HFFc6 (cell line): Measurements from ENCODE around the gene KIF25. TPM values are rescaled to one million over a fixed set of nuclear protein-coding genes. Genes with fewer than 3 reads are reported as not detected.

Experiments used
- DNase-seq: peaks from one replicate; pipeline ENCODE4 v3.0.0-alpha.2; 2018
- H3K27ac Mint-ChIP-seq: 2 replicates; pipeline ENCODE4 v1.8.0; 2020; ENCODE audit warnings: mild to moderate bottlenecking, mixed read lengths
- H3K27me3 Mint-ChIP-seq: 2 replicates; pipeline ENCODE4 v1.8.0; 2021; ENCODE audit warnings: mild to moderate bottlenecking, moderate library complexity, mixed read lengths; ENCODE audit not compliant: insufficient read depth
- H3K36me3 Mint-ChIP-seq: 2 replicates; pipeline ENCODE4 v1.8.0; 2021; ENCODE audit warnings: low read depth, mixed read lengths
- H3K4me1 Mint-ChIP-seq: 2 replicates; pipeline ENCODE4 v1.8.0; 2020; ENCODE audit warnings: low read depth, mixed read lengths
- H3K4me3 Mint-ChIP-seq: 2 replicates; pipeline ENCODE4 v1.8.0; 2020; ENCODE audit warnings: mild to moderate bottlenecking, moderate library complexity, mixed read lengths
- H3K9me3 Mint-ChIP-seq: 2 replicates; pipeline ENCODE4 v1.8.0; 2020; ENCODE audit warnings: mild to moderate bottlenecking, mixed read lengths
- total RNA-seq, 6 experiments: library from RNA; stranded (reverse); fragmentation: NEBNext Ultra II Directional; extraction: Animal tissue kit (Norgen Biotek cat#: 25700); gene quantifications; 2 replicates in 1 of 6; 3 replicates in 5 of 6; pipeline ENCODE4 v1.2.3, GENCODE V29; 2021
- TF ChIP-seq, protein P1 (sequence below): fragments of 200-600 bp; sonication (generic); IDR thresholded peaks from 2 replicates; pipeline ENCODE4 v1.5.0; 2021; ENCODE audit warnings: antibody characterized with exemption, mild to moderate bottlenecking

KIF25 gene
- total RNA-seq, 6 experiments from 2014 or later = not detected

DNA sequence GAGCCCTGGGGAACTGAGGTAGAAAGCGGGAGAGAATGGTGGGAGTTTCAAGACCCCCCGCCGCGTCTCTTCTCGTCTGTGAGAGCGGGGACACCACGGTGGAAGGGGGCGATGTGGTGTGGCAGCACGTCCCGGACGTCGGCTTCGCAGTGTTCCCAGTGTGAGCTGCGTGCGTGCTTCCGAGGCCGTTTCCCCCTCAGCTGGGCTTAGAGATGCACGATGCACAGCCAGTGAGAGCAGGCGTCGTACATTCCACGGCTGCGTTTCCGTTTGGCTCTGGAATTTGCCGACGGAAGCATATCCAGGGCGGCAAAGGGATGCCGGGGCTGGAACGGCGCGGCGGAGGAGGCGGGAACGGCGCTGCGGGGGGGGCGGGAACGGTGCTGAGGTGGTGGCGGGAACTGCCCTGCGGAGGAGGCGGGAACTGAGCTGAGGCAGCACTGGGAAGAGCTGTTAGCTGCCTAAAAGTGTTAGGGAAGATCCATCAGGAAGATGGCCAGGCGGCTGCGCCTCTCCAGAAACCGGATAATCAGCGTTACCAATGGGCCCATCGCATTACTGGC, 37.7 kb downstream of the KIF25 start:
- Mint-ChIP-seq H3K4me3 (peak overlapping the region; percentile 94), H3K4me1 (peaks cover 47% of the 10 kb centered on the region), H3K36me3 (no peaks in the 10 kb centered on the region), H3K27ac (peak overlapping the region; percentile 87), H3K27me3 (no peaks in the 10 kb centered on the region), H3K9me3 (peaks cover 4% of the 10 kb centered on the region; the same call in 1 of the 2 replicates)
- peak; percentile 13 for DNase-seq
- TF ChIP-seq, protein P1, sequence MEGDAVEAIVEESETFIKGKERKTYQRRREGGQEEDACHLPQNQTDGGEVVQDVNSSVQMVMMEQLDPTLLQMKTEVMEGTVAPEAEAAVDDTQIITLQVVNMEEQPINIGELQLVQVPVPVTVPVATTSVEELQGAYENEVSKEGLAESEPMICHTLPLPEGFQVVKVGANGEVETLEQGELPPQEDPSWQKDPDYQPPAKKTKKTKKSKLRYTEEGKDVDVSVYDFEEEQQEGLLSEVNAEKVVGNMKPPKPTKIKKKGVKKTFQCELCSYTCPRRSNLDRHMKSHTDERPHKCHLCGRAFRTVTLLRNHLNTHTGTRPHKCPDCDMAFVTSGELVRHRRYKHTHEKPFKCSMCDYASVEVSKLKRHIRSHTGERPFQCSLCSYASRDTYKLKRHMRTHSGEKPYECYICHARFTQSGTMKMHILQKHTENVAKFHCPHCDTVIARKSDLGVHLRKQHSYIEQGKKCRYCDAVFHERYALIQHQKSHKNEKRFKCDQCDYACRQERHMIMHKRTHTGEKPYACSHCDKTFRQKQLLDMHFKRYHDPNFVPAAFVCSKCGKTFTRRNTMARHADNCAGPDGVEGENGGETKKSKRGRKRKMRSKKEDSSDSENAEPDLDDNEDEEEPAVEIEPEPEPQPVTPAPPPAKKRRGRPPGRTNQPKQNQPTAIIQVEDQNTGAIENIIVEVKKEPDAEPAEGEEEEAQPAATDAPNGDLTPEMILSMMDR = no peak

DNA sequence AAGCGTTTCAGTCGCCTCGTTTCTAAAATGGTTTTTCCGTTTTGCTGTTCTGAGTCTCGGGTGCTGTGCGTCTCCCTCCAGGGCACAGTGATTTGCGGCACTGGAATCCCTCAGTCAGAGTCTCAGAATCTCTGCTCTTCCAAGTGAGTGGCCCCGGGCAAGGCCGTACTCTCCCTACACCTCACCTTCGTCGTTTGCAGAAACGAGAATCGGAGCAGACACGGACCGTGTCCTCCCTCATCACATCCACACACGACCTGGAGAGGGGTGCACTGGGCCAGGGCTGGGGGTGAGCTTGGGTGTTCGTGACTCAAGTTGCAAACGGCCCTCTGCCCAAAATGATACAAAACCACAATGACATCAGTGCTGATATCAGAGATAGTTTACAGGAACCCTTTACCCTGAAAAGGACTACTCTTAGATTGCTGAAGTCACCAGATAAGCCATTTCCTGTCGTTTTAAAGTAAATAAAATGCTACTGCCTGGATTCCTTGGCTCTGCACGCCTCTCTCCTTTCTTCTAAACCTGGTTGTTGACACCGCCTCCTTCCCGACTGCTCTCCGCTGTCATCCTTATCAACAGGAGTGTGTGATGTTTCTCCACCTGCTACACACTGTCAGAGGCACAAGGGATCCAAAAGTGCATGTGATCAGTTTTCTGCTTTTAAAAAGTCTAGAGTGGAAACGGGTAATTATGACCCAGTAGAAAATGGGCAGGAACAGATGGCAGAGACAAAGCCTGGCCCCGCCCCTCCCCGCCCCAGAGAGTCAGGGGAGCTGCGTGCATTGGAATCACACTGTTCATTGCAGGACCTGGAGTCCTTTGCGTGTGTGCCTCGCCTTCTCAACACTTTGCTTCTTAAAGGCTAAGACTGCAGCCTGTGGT, 38.4 kb downstream of the KIF25 start:
- H3K4me1 Mint-ChIP-seq = peaks cover 43% of the 10 kb centered on the region
- no peaks in the 10 kb centered on the region for H3K36me3 Mint-ChIP-seq
- no peaks in the 10 kb centered on the region for H3K27me3 Mint-ChIP-seq
- H3K9me3 Mint-ChIP-seq = peaks cover 4% of the 10 kb centered on the region; the same call in 1 of the 2 replicates
- TF ChIP-seq, protein P1 = no peak
- DNase-seq = peak; percentile 4
- peak overlapping the region; percentile 94 for H3K4me3 Mint-ChIP-seq
- peak overlapping the region; percentile 87 for H3K27ac Mint-ChIP-seq

DNA sequence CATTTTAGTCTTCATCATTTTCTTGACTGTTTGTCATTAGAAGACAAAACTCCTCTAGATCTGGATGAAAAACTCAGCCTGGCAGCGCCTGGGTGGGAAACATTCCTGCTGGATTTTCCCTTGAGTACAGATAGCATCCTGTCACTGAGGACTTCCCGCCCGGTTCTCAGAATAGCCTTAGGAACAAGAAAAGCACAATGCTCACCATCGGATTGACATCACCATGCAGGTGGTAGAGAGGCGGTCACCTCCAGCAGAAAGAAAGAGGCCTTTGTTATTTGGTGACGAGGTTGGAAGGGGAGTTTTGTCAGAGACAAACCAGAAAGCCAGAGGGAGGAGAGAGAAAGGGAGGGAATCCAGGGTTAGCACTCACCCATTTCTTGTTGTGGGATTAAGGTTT, 39.8 kb downstream of the KIF25 start:
- peaks cover 4% of the 10 kb centered on the region; the same call in 1 of the 2 replicates for H3K9me3 Mint-ChIP-seq
- H3K27me3 Mint-ChIP-seq = 0 out of 2 replicates have a peak, but pooled peaks cover 3% of the 10 kb centered on the region
- TF ChIP-seq, protein P1 = no peak
- H3K27ac Mint-ChIP-seq = no peak overlapping the region
- H3K36me3 Mint-ChIP-seq = no peaks in the 10 kb centered on the region
- peaks cover 29% of the 10 kb centered on the region for H3K4me1 Mint-ChIP-seq
- no peak for DNase-seq
- H3K4me3 Mint-ChIP-seq = no peak overlapping the region

DNA sequence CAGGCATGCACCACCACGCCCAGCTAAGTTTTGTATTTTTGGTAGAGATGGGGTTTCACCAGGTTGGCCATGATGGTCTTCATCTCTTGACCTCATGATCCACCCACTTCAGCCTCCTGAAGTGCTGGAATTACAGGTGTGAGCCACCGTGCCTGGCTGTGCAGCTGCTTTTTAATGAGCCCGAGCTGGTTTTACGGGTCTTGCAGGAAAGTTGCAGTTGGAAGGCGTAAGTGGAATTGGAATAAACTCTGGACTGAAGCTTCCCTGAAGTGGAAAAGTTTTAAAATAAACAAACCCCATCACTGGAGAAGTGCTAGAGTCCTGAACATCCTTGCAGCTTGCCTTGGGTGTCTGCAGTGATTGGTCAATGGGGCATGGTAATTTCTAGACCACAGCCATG, 40.4 kb downstream of the KIF25 start:
- no peak for DNase-seq
- Mint-ChIP-seq H3K4me1 (peaks cover 23% of the 10 kb centered on the region), H3K27me3 (peaks cover 5% of the 10 kb centered on the region; the same call in 1 of the 2 replicates), H3K27ac (no peak overlapping the region), H3K9me3 (peaks cover 4% of the 10 kb centered on the region; the same call in 1 of the 2 replicates), H3K36me3 (no peaks in the 10 kb centered on the region), H3K4me3 (no peak overlapping the region)
- TF ChIP-seq, protein P1 = no peak

DNA sequence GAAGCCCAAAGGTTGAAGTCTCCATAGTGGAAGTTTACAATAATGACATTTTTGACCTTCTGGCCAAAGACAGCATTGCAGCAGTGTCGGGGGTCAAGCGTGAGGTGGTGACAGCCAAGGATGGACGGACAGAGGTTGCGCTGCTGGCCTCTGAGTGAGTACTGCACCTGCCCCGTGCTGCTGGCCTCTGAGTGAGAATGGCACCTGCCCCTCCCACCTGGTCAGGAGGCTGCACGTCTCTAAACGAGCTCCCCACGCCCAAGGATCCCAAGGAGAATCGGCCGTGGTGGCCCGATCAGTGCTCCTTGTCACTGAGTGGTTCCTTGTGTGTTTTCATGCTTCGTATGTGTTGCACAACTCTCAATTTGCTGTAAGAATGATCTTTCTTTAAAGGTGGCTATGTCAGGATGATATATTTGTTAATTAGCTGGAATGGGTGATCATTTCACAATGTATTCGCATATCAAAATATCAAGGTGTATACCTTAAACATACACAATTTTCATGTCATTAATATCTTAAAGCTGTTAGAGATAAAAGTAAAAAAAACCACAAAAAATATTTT, 41.2 kb downstream of the KIF25 start:
- Mint-ChIP-seq H3K27me3 (peaks cover 5% of the 10 kb centered on the region; the same call in 1 of the 2 replicates), H3K36me3 (no peaks in the 10 kb centered on the region), H3K9me3 (peaks cover 4% of the 10 kb centered on the region; the same call in 1 of the 2 replicates), H3K4me1 (peaks cover 19% of the 10 kb centered on the region), H3K27ac (no peak overlapping the region), H3K4me3 (no peak overlapping the region)
- TF ChIP-seq, protein P1 = no peak
- no peak for DNase-seq
